Effector memory CD4-positive, alpha-beta T cell (primary cell): ENCODE measurements around the gene TSPAN1.

Experiments
- DNase-seq, 3 donors: peaks; one replicate each; pipeline ENCODE4 v3.0.0-alpha.2; 2020
- H3K27ac ChIP-seq: 2 replicates; pipeline ENCODE4 v1.7.0; 2013; ENCODE audit warnings: mild to moderate bottlenecking, low read length, moderate library complexity; ENCODE audit not compliant: insufficient read depth, poor library complexity, severe bottlenecking
- H3K27me3 ChIP-seq: replicated peaks from 2 replicates; pipeline ENCODE4 v1.7.0; 2013; ENCODE audit warnings: mild to moderate bottlenecking, low read length; ENCODE audit not compliant: insufficient read depth, control insufficient read depth, poor library complexity, severe bottlenecking
- H3K36me3 ChIP-seq: 2 replicates; pipeline ENCODE4 v1.7.0; 2013; ENCODE audit warnings: mild to moderate bottlenecking, low read length, moderate library complexity; ENCODE audit not compliant: control insufficient read depth, insufficient read depth
- H3K4me1 ChIP-seq: 2 replicates; pipeline ENCODE4 v1.7.0; 2013; ENCODE audit warnings: low read length, mild to moderate bottlenecking; ENCODE audit not compliant: control insufficient read depth, insufficient read depth, poor library complexity, severe bottlenecking
- H3K4me3 ChIP-seq: 2 replicates; pipeline ENCODE4 v1.7.0; 2013; ENCODE audit warnings: low read length, low read depth, mild to moderate bottlenecking; ENCODE audit not compliant: insufficient read depth, poor library complexity, severe bottlenecking
- H3K9me3 ChIP-seq: 2 replicates; pipeline ENCODE4 v1.7.0; 2013; ENCODE audit warnings: mild to moderate bottlenecking, low read length, moderate library complexity; ENCODE audit not compliant: control insufficient read depth

TSPAN1 gene

GRCh38 chr1:46134660-46135331 is 40.1 kb upstream of the TSPAN1 start:
- Histone ChIP-seq H3K4me3 (no peak overlapping the region), H3K27me3 (peaks cover 24% of the 10 kb centered on the region), H3K4me1 (peaks cover 16% of the 10 kb centered on the region), H3K36me3 (no peaks in the 10 kb centered on the region), H3K27ac (no peak overlapping the region), H3K9me3 (no peaks in the 10 kb centered on the region)
- no peak for DNase-seq

GRCh38 chr1:46136711-46137110 is 38.2 kb upstream of the TSPAN1 start:
- H3K4me3 ChIP-seq = no peak overlapping the region
- H3K27me3 ChIP-seq = peaks cover 6% of the 10 kb centered on the region
- no peaks in the 10 kb centered on the region for H3K9me3 ChIP-seq
- peaks cover 15% of the 10 kb centered on the region for H3K4me1 ChIP-seq
- H3K36me3 ChIP-seq = no peaks in the 10 kb centered on the region
- H3K27ac ChIP-seq = no peak overlapping the region
- DNase-seq = no peak

DNA sequence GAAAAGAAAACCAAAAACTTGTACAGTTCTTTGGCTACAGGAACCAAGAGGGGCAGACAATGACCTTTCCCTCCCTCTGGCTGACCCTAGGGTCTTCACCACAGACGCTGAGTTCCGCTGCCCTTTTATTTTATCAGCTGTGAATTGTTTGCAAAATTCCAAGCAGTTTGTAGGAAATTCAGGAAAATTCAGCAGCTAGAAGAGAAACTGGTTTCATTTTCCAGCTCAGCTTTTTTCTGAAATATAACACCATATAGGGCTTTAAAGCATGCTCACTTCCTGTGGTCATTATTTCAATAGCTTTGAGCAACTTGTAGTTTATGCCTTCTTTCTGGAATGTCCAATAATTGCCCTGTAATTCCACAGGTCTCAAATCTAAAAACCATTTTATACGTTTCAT is 37.0 kb upstream of the TSPAN1 start:
- Histone ChIP-seq H3K27me3 (no peaks in the 10 kb centered on the region), H3K4me3 (no peak overlapping the region), H3K27ac (no peak overlapping the region), H3K36me3 (no peaks in the 10 kb centered on the region), H3K4me1 (peaks cover 8% of the 10 kb centered on the region), H3K9me3 (no peaks in the 10 kb centered on the region)
- no peak for DNase-seq

DNA sequence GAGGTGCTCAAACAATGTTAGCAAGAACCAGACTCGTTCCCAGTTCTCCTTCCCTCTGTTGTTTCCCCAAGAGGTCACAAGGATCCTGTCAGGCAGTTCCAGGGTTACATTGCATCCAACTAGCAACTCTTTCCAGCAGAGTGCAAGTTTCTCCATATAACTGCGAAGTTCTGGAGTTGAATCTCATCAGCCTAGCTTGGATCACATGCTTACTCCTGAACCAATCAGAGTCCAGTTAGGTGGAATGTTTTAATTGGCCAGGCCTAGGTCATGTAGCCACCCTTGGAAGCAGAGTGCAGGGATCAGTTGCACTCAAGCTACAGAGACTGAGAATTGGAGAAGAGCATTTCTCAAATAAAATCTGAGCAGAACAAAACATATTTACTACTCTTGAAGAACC is 26.6 kb upstream of the TSPAN1 start:
- Histone ChIP-seq H3K9me3 (no peaks in the 10 kb centered on the region), H3K4me1 (no peaks in the 10 kb centered on the region), H3K4me3 (no peak overlapping the region), H3K36me3 (no peaks in the 10 kb centered on the region), H3K27ac (no peak overlapping the region), H3K27me3 (no peaks in the 10 kb centered on the region)
- no peak for DNase-seq

- no peaks in the 10 kb centered on the region for H3K4me1 ChIP-seq
- no peaks in the 10 kb centered on the region for H3K27me3 ChIP-seq
- no peaks in the 10 kb centered on the region for H3K9me3 ChIP-seq
- no peaks in the 10 kb centered on the region for H3K36me3 ChIP-seq
- H3K4me3 ChIP-seq = no peak overlapping the region
- H3K27ac ChIP-seq = no peak overlapping the region
- DNase-seq = no peak
Observed at GRCh38 chr1:46150085-46150484, 24.8 kb upstream of the TSPAN1 start.

- no peaks in the 10 kb centered on the region for H3K27me3 ChIP-seq
- H3K4me3 ChIP-seq = no peak overlapping the region
- no peak overlapping the region for H3K27ac ChIP-seq
- DNase-seq = no peak
- H3K4me1 ChIP-seq = no peaks in the 10 kb centered on the region
- H3K9me3 ChIP-seq = no peaks in the 10 kb centered on the region
- H3K36me3 ChIP-seq = no peaks in the 10 kb centered on the region
Observed at GRCh38 chr1:46152016-46152415, 22.9 kb upstream of the TSPAN1 start.

GRCh38 chr1:46153228-46153627 is 21.7 kb upstream of the TSPAN1 start:
- Histone ChIP-seq H3K36me3 (no peaks in the 10 kb centered on the region), H3K4me1 (no peaks in the 10 kb centered on the region), H3K27me3 (no peaks in the 10 kb centered on the region), H3K9me3 (no peaks in the 10 kb centered on the region), H3K27ac (no peak overlapping the region), H3K4me3 (no peak overlapping the region)
- DNase-seq = no peak

DNA sequence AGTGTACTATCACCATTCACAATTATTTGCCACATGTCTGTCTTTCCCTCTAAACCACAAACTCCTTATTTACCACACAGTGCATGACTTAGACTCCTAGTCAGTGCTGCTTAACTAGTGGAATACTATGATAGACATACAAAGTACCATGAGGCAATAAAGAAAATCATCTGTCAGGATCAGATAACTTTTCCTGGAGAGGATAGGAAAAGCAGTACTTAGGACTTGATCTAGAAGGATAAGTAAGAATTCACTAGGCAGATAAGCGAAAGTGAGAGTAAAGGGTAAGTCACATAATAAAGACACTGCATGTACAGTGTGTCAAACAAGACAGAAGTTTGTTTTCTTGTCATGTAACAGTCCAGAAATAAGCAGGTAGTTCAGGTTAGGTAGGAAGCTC is 21.2 kb upstream of the TSPAN1 start:
- DNase-seq = no peak
- Histone ChIP-seq H3K9me3 (no peaks in the 10 kb centered on the region), H3K27ac (no peak overlapping the region), H3K36me3 (no peaks in the 10 kb centered on the region), H3K4me3 (no peak overlapping the region), H3K4me1 (no peaks in the 10 kb centered on the region), H3K27me3 (no peaks in the 10 kb centered on the region)

DNA sequence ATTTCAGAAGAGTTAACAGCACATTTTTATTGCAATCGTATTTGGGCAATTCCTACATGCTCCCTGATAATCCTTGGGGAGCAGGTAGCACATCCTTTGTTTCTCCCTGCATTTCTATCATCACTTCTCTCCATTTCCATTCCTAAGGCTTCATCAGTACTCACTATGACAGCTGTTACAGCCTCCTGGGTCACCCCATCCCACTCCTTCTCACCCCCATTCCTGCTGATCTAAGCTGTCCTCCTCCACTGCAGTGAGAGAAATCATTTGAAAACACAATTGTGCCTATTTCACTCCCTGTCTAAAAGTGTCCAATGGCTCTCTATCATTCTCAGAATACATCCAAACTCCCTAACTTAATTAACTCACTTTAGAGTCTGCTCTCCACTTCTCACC is 17.0 kb upstream of the TSPAN1 start:
- DNase-seq = no peak
- no peaks in the 10 kb centered on the region for H3K9me3 ChIP-seq
- no peaks in the 10 kb centered on the region for H3K27me3 ChIP-seq
- H3K4me3 ChIP-seq = no peak overlapping the region
- H3K27ac ChIP-seq = no peak overlapping the region
- H3K4me1 ChIP-seq = no peaks in the 10 kb centered on the region
- H3K36me3 ChIP-seq = no peaks in the 10 kb centered on the region

DNA sequence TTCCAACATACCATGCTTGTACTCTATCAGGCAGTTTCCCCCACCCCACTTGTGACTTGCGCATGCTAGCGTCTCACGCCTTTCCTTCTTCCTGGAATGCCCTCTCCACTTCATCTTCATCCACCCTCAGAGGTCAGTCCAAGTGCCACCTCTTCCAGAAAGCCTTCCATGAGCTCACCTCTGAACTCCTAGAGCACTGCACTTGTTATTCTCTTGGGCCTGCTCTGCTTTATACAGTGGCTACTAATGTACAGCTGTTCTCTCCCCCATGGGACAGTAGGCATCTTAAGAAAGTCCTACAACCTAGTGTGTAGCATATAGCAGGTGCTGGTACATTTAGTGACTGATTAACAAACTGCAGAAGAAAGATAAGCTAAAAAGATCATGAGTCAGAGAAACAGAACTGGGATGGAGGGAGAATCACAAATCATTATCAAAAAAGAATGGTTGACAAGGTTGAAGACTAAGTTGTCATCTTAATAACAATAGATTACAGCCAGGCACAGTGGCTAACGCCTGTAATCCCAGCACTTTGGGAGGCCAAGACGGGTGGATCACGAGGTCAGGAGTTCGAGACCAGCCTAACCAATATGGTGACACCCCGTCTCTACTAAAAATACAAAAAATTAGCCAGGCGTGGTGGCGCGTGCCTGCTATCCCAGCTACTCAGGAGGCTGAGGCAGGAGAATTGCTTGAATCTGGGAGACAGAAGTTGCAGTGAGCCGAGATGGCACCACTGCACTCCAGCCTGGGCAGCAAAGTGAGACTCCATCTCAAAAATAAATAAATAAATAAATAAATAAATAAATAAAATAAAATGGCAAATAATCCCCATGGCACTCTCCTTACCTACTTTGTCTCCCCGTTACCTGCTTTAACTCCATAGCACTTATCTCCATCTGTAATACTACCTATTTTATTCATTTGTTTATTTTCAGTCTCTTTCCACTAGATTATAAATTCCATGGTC is 16.3 kb upstream of the TSPAN1 start:
- no peaks in the 10 kb centered on the region for H3K9me3 ChIP-seq
- DNase-seq = no peak
- no peaks in the 10 kb centered on the region for H3K36me3 ChIP-seq
- no peaks in the 10 kb centered on the region for H3K4me1 ChIP-seq
- no peak overlapping the region for H3K4me3 ChIP-seq
- H3K27ac ChIP-seq = no peak overlapping the region
- H3K27me3 ChIP-seq = no peaks in the 10 kb centered on the region
